HT1080 (cell line): ENCODE results near the gene ANO1. TPM values are rescaled to one million over a fixed set of nuclear protein-coding genes. Genes with fewer than 3 reads are reported as not detected.

Experiments
- DNase-seq: peaks from one replicate; pipeline ENCODE4 v3.0.0-alpha.2; 2015; ENCODE audit warnings: low read depth
- total RNA-seq: library from RNA; depleted of rRNA; stranded (reverse); fragments of >200 nt; shearing (Covaris generic); gene quantifications from 2 replicates; pipeline ENCODE4 v1.2.3, GENCODE V29; 2014

The ANO1 gene
- total RNA-seq, 1 experiment from 2014 or later: 0.26 TPM

DNA sequence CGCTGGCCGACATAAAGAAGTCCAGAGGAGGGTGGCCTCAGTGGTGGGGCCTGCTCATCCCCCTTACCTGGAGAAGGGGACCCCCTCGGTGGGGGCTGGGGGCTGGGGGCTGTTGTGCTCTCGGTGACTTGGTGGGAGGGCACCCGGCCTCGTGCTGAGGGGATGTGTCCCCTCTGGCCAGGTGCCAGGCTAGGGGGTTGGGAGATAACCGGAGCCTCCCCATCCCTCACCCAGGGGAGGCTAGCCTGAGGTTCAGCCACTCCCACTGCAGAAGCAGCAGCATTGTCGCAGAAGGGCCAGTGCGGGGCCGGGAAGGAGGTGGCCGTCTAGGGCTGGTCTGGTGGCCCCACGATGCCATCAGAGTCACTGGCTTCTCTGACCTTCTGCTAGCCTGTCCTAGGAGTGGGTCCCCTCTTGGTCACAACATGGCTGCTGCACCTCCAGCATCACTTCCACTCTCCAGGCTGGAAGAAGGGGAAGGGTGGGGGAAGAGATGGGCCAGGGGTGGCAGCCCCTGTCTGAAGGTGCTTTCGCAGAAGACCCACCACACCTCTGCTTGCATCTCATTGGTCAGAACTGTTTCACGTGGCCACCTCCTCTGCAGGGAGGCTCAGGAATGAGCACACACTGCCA lies 80.8 kb downstream of the ANO1 start:
- DNase-seq: no peak

DNA sequence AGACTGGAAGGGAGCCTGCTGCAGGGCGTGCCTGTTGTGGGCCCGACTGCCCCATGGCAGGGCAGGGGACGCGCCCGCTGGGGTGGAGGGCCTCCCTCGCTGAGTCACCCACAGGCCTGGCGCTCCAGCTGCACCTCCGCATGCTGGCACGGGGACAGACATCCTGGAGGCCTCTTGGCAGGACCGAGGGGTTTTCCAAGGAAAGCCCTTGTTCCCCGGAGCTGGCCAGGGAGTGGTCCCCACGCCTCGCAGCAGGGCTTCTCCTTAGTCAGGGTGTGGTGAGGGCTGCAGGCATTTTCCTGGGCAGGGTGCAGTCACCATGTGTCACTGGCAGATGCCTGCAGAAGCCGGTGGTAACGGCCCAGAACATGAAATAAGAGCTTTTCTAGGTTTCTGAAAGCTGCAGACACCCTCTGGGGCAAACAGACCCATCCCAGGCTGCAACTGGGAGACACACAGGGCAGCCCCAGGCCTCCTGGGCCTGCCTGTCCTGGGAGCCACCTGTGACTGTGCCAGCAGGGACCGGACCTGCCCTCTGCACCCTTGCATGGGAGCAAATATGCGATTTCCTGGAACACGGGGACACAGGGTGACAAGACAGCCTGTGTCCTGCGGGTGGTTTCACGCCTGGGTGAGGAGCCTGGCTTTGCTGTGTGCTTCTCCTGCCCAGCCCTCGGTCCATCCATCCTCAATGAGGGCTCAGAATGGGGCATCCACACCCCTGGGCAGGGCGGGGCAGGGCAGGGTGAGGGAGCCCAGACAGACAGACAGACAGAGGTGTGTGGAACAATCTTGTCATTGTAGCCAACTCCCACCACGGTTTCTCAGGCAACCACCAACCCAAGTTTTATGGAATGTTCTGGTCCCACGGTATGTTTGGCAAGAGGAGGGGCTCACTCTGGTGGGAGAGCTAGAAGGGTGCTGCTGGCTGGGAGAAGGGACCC lies 81.8 kb downstream of the ANO1 start:
- peak; percentile 96 for DNase-seq

DNA sequence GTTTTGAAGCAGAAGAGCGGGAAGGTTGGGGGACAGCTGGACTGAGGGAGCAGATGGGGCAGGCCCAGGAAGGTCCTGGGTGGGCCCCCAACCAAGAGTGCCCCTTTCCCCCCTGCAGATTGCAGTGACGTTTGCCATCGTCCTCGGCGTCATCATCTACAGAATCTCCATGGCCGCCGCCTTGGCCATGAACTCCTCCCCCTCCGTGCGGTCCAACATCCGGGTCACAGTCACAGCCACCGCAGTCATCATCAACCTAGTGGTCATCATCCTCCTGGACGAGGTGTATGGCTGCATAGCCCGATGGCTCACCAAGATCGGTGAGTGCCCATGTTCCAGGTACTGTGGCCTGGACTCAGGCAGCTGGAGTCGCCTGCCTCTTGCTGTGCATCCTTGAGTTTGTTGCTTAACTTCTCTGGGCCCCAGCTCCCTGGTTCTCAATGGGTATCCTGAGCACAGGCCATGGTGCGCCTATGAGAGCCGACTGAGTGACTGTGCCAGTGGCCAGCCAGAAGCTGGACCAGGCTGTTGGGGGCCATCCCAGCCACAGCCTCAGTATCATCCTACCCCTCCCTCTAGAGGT lies 83.0 kb downstream of the ANO1 start:
- DNase-seq: no peak

DNA sequence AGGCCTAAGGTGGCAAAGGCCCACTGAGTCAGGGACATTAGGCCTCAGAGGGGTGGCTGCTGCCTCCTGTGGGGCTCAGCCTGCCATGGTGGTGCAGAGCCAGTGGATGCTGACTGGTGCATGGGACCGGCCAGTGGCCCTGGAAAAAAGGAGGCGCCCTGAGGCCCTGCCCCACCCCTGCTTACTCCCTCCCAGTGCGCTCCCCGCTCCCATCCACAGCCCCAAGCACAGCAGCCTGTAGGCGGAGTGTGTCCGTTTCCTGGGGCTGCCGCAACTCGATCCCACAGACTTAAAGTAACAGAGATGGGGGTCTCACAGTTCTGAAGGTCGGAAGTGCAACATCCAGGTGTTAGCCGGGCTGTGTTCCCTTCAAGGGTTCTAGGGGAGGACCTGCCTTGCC lies 86.6 kb downstream of the ANO1 start:
- DNase-seq: no peak

DNA sequence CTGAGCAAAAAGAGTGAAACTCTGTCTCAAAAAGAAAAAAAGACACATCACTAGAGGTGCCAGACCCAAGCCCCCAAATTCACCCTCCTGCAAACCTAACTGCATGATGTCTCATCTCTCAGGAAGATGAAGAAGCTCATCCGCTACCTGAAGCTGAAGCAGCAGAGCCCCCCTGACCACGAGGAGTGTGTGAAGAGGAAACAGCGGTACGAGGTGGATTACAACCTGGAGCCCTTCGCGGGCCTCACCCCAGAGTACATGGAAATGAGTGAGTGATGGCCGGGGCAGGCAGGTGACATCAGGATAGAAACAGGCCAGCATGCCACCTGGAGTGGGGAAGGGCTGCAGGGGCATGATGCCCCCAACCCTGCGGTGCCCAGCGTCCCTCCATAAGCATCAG lies 89.0 kb downstream of the ANO1 start:
- DNase-seq: no peak

DNA sequence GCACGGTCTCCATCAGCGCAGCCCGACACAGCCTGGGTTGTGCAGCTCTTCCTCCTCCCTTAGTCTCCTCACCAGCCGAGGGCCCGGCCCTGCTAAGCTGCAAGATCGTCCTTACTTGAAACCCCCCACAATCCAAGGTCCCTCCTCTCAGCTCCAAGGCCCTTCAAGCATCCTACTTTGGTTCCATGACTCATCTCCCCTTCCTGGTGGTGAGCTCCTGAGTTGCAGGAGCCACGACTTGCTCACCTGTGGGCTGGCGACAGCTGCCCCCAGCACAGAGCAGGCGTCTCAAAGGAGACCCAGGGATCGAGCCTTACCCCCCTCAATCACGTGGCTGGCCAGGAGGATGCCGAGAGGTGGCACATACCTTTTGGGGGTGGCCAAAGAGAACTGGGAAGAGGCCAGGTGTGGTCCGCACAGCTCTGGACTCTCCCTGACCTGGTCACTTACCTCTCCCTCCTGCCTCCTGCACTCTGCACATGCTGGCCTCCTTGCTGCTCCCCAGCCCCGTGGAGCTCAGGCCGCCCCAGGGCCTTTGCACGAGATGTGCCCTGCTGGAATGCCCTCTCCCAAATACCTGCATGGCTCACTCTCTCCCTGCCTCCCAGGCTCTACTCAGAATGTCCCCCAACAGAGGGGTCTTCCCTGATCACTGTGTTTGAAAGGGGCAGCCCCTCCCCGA lies 89.7 kb downstream of the ANO1 start:
- DNase-seq: no peak

DNA sequence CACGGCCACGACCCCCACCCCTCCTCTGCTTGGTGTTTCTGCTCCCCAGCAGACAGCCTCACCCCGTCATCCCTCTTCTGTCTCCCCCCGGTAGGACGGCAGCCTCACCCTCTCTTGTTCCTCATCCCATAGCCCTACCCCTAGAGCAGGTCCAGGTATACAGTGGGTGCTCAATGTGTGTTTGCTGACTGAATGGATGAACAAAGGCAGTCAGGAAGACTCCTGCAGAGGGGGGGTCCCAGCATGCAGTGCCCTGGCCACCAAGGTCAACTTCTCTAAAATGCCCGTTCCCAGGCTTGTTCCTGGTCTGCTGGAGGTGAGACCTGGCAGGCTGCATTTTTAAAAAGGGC lies 90.3 kb downstream of the ANO1 start:
- no peak for DNase-seq

DNA sequence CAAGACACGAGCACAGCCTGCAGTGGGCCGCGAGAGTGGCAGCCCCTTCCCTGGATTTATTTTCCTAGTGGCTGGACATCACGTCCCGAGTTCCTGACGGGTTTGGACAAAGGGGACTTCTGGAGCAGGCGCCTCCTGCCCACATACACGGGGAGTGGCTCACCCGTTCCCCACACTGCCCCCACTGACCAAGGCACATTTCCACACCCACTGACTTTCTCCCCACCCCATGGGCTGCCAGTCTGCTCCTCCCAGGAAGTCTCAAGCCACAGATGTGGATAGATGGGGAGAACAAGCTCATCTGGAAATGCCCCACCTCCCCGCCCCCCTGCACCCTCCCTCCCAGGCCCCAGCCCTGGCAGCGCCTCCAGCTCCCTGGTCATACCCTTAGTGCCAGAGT lies 91.0 kb downstream of the ANO1 start:
- no peak for DNase-seq

DNA sequence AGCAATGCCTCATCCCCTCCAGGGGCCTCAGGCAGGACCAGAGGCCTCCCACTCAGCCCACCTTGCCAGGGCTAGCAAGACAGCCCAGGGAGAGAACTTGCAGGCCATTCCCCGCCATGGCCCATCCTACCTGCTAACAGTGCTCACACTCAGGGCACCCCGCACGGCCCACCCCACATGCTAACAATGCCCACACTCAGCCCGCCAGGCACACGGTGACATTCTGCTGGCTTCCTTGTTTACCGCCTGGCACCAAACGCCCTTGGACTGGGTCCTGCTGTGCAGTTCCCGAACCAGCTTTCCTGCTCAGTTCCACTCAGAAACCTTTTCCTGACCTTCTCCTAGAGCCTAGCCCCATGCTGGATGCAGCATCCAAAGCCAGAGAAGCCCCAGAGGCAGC lies 91.5 kb downstream of the ANO1 start:
- DNase-seq: no peak

DNA sequence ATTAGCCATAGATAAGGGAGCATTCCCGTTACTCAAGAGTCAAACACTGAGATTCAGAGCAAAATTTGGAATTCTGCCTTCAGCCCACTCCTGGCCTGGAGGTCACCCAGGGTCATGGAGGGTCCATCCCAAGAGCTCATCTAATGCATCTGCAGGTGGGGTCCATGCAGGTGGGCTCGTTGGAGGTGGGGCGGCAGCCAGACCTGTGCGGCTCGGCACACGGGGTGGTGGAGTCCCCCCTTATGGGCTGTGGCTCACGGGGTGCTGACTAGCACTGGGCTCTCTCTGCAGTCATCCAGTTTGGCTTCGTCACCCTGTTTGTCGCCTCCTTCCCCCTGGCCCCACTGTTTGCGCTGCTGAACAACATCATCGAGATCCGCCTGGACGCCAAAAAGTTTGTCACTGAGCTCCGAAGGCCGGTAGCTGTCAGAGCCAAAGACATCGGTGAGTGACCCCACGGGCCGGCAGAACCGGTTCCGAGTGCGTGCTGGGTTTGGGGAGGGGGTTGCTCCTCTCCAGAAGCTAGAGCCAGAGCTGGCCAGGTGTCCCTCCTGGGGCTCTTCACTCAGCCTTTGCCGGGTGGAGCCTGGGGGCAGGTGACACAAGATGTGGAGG lies 92.6 kb downstream of the ANO1 start:
- DNase-seq: no peak

DNA sequence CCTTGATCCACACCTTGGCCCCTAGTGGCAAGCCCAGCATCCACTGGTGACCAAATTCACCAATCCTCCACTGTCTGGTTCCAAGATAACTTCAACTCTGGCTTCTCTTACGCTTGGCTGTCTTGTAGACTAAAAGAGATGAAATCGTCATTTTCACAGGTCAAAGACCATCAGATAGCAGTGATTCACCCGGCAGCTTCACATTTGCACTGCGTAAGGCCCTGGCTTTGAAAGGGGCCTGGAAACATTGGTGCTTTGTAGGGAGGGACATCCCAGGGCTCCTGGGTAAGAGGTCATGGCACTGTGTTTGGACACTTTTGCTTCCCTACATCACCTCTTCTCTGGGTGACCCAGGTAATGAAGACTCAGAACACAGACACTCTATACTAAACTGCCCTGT lies 94.9 kb downstream of the ANO1 start:
- no peak for DNase-seq

DNA sequence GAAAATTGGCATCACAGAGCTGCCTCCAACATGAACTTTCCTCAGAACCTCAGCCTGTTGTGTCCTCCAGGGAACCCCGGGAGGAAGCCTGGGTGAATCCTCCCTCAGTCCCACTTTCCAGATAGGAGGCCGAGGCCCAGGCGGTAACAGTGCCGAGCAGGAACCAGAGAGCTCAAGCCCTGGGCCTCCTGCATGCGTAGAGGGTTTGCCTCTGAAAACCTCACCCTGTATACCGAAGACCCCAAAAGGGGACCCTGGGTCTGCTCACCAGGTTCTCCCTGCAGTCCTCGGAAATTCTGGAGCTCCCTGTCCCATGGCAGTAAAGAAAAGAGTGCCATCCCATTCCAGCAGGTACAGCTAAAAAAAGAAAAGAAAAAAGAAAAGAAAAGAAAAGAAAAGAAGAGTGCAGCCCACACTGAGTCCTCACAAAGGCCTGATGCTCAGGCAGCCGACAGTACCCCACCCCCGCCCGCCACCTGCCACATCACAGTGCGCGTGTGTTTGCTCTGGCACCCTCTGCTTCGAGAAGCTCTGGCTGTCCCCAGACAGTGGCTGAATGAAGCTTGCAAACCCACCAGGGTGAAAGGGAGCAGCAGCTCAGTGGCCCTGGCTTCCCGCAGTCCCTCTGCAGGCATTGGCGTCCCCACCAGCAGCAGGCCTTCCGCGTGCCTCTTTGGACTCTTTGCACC lies 96.6 kb downstream of the ANO1 start:
- no peak for DNase-seq

DNA sequence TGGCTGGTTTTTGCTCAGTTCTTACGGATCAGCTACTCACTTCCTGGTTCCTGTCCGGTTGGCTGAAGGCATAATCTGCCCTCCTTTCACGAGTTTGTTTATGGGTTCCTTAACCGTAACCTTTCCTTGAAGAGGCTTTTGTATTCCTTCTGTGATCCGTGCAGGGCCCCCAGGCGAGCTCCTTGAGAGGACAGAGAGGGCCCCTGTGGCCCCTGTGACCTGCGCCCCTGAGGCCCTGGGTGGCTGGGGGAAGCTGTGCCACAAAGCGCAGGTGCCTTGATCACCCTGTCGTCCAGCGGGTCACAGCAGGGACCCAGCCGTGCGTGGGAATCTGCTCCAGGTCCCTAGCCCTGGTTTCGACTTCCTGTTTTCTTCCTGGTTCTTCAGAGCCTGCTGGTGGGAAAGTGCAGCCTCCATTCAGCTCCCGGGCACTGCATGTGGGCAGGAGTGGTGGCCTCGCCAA lies 97.2 kb downstream of the ANO1 start:
- no peak for DNase-seq

DNA sequence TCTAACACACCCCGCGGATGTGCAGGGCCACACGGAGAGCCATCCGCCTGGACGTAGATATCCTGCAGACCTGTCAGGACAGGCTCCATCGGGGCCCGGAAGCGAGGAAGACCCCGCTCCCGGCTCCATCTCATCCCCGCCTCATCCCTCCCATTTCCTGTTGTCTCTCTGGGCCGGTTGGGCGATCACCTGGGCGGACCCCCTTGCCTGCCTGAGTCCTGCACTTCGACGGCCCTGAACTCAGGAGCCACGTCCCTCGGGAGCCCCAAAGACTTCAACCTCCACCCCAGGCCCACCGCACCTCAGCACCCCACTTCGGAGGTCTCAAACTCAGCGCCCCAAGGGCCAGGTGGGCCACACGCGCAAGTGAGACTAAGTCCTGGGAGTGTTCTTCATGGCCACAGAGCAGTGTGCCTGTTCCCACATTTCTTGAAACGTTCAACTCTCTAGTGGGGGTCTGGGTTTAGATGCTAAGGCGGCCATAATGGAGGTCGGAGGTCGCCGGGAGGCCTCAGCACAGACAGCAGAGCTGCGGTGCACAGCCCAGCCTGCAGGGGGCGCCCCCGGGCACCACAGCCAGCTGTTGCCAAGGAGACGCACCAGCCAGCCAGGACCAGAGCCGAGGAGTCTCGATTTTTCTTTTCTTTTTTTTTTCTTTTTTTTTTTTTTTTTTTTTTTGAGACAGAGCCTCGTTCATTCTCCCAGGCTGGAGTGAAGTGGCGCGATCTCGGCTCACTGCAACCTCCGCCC lies 99.0 kb downstream of the ANO1 start:
- no peak for DNase-seq

DNA sequence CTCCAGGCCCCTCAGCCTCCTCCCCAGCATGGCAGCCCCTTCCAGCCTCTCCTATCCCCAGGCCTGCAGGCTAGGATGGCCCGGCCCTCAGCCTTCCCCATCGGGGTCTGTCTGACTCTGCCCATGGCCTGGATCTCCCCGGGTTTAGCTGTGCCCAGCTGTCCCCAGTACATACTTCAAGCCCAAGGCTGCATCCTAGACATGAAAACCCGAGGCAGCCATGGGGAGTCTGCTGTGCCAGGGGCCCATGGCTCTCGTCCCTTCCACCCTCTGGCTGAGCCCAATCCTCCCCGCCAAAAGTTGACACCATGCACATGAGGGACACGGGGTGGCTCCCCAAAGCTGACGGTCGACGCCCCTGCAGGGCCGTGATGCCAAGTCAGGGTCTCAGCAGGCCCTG lies 102.8 kb downstream of the ANO1 start:
- no peak for DNase-seq

DNA sequence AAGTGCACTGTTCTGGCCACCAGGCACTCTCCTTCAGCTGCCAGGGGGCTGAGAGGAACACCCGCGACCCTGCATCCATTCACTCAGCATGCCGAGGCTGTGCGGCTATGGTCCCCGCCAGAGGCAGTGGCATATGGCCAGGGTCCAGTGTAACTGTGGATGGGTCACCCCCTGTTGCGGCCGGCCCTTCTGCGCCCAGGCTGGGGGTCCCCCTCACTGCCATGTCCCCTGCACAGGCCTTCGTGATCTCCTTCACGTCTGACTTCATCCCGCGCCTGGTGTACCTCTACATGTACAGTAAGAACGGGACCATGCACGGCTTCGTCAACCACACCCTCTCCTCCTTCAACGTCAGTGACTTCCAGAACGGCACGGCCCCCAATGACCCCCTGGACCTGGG lies 104.1 kb downstream of the ANO1 start:
- no peak for DNase-seq

DNA sequence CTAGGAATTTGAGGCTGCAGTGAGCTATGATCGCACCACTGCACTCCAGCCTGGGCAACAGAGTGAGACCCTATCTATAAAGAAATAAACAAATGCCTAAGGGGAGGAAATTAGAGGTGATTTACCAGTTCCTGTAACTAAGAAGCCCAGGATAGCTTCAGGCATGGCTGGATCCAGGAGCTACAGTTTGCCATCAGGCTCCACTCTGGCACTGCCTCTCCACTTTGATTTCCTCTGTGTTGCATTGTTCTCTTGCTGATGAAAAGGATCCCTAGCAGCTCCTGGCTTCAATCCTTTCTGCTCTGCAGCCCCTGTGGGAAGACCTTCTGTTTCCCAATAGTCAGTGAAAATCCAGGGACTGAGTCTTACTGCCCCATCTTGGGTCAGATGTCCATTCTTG lies 104.9 kb downstream of the ANO1 start:
- DNase-seq: no peak

DNA sequence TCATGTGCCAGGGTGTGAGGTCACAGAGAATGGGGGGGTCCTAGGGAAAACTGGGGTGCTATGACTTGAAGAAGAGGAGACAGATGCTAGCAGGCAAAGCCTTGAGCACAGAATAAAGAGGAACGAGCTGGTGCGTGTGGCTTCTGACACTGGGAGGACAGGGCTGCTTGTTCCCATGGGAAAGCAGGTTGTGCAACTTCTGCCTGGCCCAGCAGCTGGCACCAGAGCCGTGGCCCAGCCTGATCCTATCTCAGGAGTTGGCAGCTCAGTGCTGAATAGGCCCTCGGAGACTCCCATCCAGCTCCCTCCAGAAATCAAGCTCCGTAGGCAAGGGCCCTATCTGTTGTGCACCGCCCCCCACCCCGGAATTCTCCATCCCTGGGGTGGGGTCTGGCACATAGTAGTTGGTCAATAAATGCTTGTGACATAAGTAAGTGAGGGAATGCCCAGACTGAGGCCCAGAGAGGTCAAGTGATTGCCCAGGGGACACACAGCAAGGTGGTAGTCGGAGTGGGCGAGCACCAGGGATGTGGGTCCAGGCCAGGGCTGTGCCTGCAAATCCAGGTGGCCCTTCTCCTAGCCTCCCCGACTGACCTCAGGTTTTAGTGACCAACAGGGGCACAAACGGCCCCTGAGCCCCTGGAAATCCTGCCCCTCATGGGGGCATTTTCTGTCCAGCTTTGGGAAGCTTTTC lies 105.5 kb downstream of the ANO1 start:
- DNase-seq: no peak

DNA sequence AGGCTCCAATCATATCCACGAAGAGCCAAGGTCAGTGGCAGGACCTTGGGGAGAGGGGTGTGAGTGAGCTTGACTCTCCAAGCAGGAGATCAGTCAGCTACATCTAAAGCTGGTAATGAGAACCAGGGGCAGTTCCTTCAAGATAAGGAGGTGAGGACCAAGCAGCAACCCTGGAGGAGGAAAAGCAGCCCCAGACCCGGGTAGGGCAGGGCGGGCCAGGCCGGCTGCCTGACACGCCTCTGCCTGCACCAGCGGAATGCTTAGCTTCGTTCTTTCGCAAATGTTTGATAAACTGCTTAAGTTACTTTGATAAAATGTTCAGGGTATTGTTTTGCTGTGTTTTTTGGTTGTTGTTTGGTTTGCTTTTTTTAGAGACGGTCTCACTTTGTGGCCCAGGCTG lies 106.3 kb downstream of the ANO1 start:
- no peak for DNase-seq
